WERI-Rb-1 (cell line): ENCODE results near the gene KRT86.

Experiments
- DNase-seq: peaks from one replicate; pipeline ENCODE4 v3.0.0-alpha.2; 2020
- H3K27ac ChIP-seq: fragments of 250-450 bp; sonication (Bioruptor Pico); 2 replicates; pipeline ENCODE4 v1.5.1; 2020; ENCODE audit warnings: mild to moderate bottlenecking, moderate library complexity
- H3K27me3 ChIP-seq: fragments of 250-450 bp; sonication (Bioruptor Pico); 2 replicates; pipeline ENCODE4 v1.5.1; 2021; ENCODE audit warnings: mild to moderate bottlenecking, low read depth, moderate library complexity; ENCODE audit not compliant: insufficient read depth, severe bottlenecking
- H3K36me3 ChIP-seq: fragments of 250-450 bp; sonication (Bioruptor Pico); 2 replicates; pipeline ENCODE4 v1.5.1; 2020; ENCODE audit warnings: mild to moderate bottlenecking, moderate library complexity
- H3K4me3 ChIP-seq: 2 replicates; pipeline ENCODE4 v1.5.1; 2011; ENCODE audit warnings: low read depth, mild to moderate bottlenecking, control low read depth, low read length
- H3K9me3 ChIP-seq: fragments of 250-450 bp; sonication (Bioruptor Pico); 2 replicates; pipeline ENCODE4 v1.5.1; 2021; ENCODE audit warnings: mild to moderate bottlenecking, moderate library complexity; ENCODE audit not compliant: severe bottlenecking
- TF ChIP-seq, protein P1 (sequence below): IDR thresholded peaks from 2 replicates; pipeline ENCODE4 v1.5.1; 2011; ENCODE audit warnings: low read depth, mild to moderate bottlenecking, control low read depth, inconsistent platforms, low read length

KRT86 gene

DNA sequence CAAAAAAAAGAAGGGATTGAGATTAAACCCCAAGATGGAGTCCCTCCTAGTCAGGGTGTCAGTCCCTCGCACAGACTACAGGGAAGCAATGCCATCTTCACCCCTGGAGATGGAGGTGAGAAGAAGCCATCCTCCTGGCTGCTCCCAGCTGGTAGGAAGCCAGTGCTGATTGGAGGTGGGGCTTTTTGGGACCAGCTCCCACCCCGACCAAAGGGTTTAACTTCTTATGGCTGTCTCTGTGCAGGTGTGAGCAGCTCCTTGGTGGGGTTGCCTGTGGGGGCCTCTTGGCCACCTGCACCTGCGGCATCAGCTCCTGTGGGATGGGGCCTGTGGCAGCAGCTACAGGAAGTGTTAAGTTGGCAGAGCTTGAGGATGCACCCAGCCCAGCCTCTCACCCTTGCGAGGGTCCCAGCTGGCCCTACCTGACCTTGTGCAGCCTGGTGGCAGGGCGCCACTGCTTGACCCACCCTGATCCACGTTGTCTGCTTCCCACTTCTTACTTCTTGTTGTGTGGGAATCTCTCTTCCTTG lies 3.8 kb upstream of the KRT86 start:
- TF ChIP-seq, protein P1, sequence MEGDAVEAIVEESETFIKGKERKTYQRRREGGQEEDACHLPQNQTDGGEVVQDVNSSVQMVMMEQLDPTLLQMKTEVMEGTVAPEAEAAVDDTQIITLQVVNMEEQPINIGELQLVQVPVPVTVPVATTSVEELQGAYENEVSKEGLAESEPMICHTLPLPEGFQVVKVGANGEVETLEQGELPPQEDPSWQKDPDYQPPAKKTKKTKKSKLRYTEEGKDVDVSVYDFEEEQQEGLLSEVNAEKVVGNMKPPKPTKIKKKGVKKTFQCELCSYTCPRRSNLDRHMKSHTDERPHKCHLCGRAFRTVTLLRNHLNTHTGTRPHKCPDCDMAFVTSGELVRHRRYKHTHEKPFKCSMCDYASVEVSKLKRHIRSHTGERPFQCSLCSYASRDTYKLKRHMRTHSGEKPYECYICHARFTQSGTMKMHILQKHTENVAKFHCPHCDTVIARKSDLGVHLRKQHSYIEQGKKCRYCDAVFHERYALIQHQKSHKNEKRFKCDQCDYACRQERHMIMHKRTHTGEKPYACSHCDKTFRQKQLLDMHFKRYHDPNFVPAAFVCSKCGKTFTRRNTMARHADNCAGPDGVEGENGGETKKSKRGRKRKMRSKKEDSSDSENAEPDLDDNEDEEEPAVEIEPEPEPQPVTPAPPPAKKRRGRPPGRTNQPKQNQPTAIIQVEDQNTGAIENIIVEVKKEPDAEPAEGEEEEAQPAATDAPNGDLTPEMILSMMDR: no peak
- no peak for DNase-seq
- no peaks in the 10 kb centered on the region for H3K36me3 ChIP-seq
- peaks cover 3% of the 10 kb centered on the region for H3K9me3 ChIP-seq
- H3K27me3 ChIP-seq: peaks cover 29% of the 10 kb centered on the region
- H3K27ac ChIP-seq: no peak overlapping the region
- H3K4me3 ChIP-seq: no peak overlapping the region

DNA sequence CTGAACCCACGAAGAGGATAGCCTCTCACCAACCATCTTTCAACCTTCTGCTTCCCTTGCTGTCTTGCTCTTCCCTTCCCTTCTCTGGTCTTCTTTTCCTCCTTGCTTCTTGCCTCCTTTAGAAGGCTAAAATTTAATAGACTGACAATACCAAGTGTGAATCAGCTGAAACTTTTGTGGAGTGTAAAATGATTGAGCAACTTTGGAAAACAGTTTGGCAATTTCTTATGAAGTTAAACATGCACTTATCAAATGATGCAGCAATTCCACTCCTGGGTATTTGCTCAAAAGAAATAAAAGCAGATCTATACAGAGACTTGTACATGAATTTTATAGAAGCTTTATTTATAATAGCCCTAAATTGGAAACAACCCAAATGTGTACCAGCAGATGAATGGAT lies 3.3 kb upstream of the KRT86 start:
- TF ChIP-seq, protein P1: no peak
- Histone ChIP-seq H3K27ac (no peak overlapping the region), H3K9me3 (peaks cover 3% of the 10 kb centered on the region), H3K27me3 (peaks cover 29% of the 10 kb centered on the region), H3K4me3 (no peak overlapping the region), H3K36me3 (no peaks in the 10 kb centered on the region)
- no peak for DNase-seq

DNA sequence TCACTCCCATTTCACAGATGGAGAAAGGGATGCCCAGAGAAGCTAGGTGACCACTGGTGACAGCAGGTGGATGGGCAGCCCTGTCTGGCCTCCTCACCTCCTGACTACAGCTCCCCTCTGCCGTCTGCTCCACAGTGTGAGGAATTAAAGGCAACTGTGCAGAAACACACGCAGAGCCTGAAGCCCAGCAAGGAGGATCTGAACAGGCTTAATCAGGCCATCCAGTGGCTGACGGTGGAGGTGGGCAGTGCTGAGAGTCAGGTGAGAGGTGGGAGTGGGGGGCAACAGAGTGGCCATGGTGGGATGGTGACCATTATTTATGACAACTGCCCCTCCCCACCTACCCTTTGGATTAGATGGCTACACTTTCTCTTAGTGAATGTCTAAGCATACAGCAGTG lies 1.2 kb downstream of the KRT86 start:
- Histone ChIP-seq H3K9me3 (no peaks in the 10 kb centered on the region), H3K27me3 (peaks cover 51% of the 10 kb centered on the region), H3K36me3 (no peaks in the 10 kb centered on the region), H3K27ac (no peak overlapping the region), H3K4me3 (no peak overlapping the region)
- DNase-seq: no peak
- TF ChIP-seq, protein P1: no peak

DNA sequence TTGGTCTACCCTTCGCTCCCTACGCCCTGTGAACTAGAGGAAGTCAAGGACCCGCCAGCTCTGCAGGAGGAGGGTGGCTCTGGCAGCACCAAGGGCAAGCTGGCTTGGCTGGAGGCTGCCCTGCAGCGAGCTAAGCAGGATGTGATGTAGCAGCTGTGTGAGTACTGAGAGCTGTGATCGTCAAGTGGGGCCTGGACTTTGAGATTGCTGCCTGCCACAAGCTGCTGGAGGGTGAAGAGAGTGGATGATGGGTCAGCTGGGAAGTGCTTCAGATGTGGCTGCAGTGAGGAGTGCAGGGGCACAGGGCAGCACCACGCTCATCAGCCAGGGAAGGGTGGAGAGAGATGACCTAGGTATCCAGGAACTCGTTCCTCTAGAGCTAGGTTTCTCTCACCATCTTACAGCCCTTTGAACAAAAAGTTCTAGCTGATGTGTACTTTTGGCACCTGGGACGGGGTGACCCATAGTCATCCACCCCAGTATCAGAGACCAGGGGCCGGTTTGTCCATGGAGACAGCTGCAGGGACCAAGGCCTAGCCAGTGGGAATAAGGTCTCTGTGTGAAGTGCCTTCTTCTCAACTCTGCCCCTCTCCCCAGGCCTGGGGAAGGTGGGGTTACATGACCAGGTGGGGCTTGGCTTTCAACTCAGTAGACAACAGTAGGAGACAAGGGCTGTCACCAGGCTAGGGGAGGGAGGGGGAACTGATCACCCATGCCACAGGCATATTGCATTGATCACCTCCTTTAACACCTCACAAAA lies 3.2 kb downstream of the KRT86 start:
- Histone ChIP-seq H3K4me3 (no peak overlapping the region), H3K27me3 (peaks cover 60% of the 10 kb centered on the region), H3K27ac (no peak overlapping the region), H3K9me3 (no peaks in the 10 kb centered on the region), H3K36me3 (no peaks in the 10 kb centered on the region)
- TF ChIP-seq, protein P1: no peak
- no peak for DNase-seq

DNA sequence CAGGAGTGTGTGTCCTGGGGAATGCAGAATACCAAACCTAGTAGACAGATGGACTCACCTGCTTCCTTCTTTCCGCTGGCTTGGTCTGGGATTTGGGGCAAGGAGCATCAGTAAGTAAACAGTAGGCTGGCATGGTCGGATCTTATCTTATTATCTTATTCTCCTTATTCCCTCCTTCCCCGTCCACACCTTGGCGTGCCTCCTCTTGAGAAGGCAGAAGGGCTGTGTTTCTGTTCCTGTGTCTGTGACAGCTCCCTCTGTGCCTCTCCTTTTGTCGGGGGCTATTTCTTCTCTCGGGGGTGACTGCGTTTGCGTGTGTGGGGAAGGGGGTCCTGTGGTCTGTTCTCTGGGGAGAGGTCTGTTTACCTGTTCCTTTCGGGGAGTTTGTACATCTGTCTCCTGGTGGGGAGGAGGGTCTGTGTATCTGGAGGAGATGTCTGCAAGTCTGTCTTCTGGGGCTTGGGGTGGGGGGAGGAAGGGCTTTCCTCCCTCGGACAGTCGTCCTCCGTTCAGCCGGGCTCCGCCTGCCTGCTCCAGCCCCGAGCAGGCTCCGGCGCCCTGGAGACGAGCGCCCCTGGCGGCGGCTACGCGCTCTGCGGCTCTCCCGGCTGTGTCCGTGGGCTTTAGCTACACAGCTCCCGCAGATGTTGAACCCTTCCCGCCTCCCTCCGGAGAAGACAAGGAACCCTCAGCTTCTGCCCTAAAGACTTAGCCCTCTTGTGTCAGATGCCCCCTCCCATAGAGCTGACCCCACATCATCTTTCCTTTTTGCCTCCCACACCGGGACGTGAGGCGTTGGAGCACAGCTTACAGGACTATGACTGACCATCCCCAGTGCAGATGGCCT lies 4.4 kb downstream of the KRT86 start:
- H3K4me3 ChIP-seq: peak overlapping the region; percentile 33
- TF ChIP-seq, protein P1: peak; percentile 99
- no peak overlapping the region for H3K27ac ChIP-seq
- DNase-seq: peak; percentile 74
- no peaks in the 10 kb centered on the region for H3K9me3 ChIP-seq
- no peaks in the 10 kb centered on the region for H3K36me3 ChIP-seq
- H3K27me3 ChIP-seq: peaks cover 60% of the 10 kb centered on the region
